Erythroblast (primary cell): Measurements from ENCODE around the gene MSTN.
"Not testable (repeated sequence)": the region's sequence is repeated elsewhere in the genome, so short reads cannot be mapped to it uniquely, and the experiment has no call there.

Source experiments
- GATA1 ChIP-seq: IDR thresholded peaks from 2 replicates; pipeline ENCODE4 v1.6.1; 2011; ENCODE audit warnings: low read depth, mild to moderate bottlenecking, control low read depth, low read length, moderate library complexity
- POLR2A ChIP-seq: IDR thresholded peaks from 2 replicates; pipeline ENCODE4 v1.6.1; 2011; ENCODE audit warnings: mild to moderate bottlenecking, low read length

DNA sequence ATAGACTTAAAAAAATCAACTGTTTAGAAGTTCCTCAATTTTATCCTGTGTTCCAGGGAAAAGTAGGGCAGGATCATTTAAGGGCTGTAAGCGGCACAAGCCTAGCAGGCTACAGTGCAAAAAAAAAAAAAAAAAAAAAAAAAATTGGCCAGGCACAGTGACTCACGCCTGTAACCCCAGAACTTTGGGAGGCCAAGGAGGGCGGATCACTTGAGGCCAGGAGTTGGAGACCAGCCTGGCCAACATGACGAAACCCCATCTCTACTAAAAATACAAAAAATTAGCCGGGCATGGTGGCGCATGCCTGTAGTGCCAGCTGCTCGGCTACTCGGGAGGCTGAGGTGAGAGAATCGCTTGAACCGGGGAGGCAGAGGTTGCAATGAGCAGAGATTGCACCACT is 28.1 kb downstream of the MSTN start:
- not testable (repeated sequence) for TF ChIP-seq POLR2A, GATA1
